RPMI7951 (cell line): ENCODE results near the gene LTBP2. TPM values are rescaled to one million over a fixed set of nuclear protein-coding genes. Genes with fewer than 3 reads are reported as not detected.
A peak's percentile ranks its signal among the peaks of the same experiment; 100 is the strongest.
"Not testable (repeated sequence)": the region's sequence is repeated elsewhere in the genome, so short reads cannot be mapped to it uniquely, and the experiment has no call there.

ENCODE experiments used
- DNase-seq: peaks from one replicate; pipeline ENCODE4 v3.0.0-alpha.2; 2012; ENCODE audit warnings: low read depth
- total RNA-seq: library from RNA; depleted of rRNA; stranded (reverse); fragments of >200 nt; shearing (Covaris generic); gene quantifications from 2 replicates; pipeline ENCODE4 v1.2.3, GENCODE V29; 2014

Gene LTBP2
- total RNA-seq, 1 experiment from 2014 or later, result 22.8 TPM

DNA sequence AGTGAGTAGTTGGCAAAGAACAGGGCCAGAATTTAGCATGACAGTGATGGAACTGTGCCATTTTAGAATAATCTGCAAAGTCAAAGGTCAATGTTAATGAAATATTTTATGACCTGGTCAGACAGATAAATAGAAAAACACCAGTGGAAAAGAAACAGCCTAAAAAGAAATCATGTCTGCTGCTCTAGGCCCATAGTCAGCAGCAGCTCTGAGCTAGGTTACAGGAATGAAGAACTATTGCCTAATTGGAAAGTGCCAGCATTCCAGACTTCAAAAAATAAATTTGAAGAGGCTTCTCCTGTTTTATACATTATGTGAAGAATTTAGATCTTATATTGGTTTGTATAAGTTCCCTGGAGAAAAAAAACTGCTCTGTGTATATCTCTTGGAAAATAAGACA lies 128.7 kb downstream of the LTBP2 start:
- no peak for DNase-seq

GRCh38 chr14:74482571-74482970 lies 129.5 kb downstream of the LTBP2 start:
- DNase-seq, result no peak

GRCh38 chr14:74480046-74480445 lies 132.0 kb downstream of the LTBP2 start:
- no peak for DNase-seq

GRCh38 chr14:74478996-74479635 lies 132.9 kb downstream of the LTBP2 start:
- no peak for DNase-seq

- no peak for DNase-seq
Measured at GRCh38 chr14:74476607-74477006, 135.4 kb downstream of the LTBP2 start.

DNA sequence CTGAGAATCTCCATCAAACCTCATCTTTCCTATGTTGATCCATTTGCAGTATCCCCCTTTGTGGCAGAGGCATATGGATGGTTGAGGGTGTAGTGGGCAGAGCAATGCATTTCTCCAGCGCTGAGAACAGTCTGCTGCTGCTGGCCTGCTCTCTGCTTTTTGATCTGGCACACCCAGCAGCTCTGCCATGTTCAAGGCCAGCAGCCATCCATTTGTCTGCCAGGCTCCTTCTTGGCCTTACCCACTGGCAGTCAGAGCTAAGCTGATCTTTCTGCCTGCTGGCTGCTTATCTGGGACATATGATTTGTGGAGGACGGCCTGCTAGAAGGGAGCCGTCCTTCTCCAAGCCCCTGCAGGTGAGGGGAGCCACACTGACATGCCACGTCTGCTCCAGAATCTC lies 135.9 kb downstream of the LTBP2 start:
- no peak for DNase-seq

- DNase-seq, result peak; percentile 18
Measured at GRCh38 chr14:74475678-74476077, 136.4 kb downstream of the LTBP2 start.

- DNase-seq, result no peak
Measured at GRCh38 chr14:74474376-74474775, 137.7 kb downstream of the LTBP2 start.

DNA sequence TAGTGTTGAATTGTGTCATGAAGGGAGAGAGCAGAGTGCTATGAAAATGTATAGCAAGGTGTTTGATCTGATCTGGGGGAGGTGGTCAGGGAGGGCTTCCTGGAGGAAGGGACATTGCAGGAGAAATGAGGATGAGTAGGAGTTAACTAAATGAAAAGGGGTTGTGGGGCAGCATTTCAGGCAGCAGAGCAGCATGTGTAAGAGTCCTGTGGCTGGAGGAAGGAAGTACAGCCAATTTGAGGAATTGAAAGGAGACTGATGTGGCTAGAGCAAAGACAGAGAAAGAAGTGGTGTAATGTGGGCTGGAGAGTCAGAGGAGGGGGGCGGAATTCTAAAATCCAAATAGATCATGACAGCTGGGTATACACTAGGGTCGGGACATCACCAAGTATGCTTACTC lies 139.4 kb downstream of the LTBP2 start:
- DNase-seq, result no peak

DNA sequence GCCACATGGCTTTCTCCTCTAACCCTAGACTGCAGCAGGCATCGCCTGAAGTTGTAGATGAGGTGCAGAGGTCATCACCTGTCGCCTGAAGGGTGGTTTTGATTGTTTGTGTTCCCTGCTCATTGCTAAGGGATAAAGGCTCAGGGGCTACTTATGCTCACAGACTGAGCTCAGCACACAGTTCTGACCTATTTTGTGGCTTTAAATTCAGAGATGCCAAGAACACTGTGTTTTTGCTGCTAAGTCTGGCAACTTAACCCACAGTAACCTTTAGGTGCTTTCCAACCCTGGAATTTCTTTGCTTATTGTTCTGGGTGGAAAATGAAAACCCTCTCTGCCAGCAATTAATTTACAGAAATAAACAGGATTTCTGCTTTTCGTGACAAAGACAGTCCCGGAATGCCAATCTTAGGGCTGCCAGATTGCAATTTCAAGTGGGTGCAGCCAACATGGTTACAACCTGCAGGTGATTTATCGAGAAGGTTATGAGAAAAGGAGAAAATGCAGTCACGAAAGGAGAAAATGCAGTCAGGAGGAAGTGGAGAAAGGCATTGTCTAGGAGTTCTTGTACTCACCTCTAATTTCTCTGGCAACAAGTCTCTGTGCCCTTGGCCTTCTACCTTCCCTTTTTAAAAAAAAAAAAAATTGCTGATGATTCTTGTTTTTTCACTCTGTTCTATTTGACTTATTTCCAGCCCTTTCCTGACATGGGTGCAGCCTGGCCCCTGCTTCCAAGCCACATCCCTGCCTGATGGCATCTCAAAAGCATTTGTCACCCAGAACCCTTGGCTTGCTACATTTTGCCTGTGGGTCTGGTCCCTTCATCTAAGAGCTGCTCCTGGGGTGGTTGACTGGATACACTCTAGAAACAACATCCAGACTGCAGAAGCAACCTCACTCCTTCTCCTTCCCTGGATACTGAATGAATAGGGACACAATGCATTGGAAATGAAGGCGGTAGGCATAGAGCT lies 142.2 kb downstream of the LTBP2 start:
- no peak for DNase-seq

DNA sequence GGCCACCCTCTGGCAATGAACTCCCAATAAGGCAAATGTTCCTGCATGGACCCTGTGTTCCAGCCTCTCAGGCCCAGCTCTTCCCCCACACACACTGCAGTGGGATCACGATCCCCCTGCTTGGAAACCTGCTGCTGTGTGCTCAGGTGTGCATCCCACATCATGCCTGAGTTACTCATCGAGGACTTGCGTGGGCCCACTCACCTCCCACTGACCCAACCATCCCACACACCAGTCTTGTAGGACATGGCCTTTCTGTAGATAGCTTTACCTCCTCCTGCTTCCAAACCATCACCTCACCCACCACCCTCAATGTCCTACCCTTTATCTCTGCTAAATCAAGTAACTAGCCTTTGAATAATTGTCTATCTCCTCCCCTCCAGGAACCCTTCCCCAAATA lies 143.5 kb downstream of the LTBP2 start:
- no peak for DNase-seq

- DNase-seq, result no peak
Measured at GRCh38 chr14:74465335-74465734, 146.7 kb downstream of the LTBP2 start.

GRCh38 chr14:74464785-74465184 lies 147.3 kb downstream of the LTBP2 start:
- no peak for DNase-seq

DNA sequence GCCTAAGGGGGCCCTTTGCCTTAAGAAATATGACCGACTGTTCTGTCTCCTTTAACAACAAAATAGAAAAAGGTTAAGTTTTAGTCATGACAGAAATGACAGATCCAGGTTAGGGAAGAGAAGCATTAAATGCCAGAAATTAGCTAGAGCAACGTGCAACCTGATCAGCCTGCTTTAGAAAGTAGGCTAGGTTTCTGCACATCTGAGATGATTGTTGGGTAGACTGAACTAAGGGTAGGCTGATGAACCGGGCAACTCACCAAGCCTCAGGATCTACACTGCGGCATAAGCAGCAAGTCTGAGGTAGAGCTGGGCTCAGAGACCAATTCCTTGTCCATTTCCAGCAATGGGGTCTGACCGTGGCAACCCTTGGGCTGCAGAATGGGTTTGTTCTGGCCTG lies 148.3 kb downstream of the LTBP2 start:
- no peak for DNase-seq

- DNase-seq, result no peak
Measured at GRCh38 chr14:74462993-74463392, 149.0 kb downstream of the LTBP2 start.

DNA sequence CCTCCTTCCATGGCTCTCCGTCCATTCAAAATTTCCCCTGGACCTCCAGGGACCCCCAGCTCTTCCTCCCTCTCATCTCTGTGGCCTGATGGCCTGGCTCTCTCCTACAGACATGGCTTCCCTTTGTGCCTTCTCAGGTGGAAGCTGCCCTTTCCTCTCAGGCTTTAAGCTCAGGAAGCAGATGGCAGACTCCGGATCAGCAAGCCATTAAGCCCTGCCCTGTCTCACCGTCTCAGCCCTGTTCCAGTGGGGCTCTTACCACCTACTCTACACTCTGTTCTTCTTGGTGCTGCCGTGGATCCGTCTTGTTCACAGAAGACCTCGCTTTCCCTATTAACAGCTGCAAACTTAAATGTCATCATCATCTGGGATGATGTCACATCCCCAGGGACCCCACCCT lies 152.1 kb downstream of the LTBP2 start:
- no peak for DNase-seq

GRCh38 chr14:74459289-74459946 lies 152.6 kb downstream of the LTBP2 start:
- DNase-seq, result peak; percentile 70

DNA sequence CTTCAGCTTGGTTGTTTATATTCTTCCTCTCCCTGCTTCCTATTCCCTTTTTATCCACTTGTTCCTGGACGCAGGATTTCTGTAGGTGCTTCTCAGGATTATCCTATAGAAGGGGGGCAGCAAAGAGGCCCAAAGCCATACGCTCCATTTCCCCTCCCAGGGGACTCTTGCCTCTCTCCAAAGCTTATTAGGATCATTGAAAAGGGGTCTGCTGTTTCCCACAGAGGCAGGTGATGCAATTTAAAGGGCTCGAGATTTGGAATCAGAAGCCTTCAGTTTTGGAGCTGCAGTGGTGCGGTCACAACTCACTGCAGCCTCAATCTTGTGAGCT lies 154.5 kb downstream of the LTBP2 start:
- DNase-seq, result no peak

DNA sequence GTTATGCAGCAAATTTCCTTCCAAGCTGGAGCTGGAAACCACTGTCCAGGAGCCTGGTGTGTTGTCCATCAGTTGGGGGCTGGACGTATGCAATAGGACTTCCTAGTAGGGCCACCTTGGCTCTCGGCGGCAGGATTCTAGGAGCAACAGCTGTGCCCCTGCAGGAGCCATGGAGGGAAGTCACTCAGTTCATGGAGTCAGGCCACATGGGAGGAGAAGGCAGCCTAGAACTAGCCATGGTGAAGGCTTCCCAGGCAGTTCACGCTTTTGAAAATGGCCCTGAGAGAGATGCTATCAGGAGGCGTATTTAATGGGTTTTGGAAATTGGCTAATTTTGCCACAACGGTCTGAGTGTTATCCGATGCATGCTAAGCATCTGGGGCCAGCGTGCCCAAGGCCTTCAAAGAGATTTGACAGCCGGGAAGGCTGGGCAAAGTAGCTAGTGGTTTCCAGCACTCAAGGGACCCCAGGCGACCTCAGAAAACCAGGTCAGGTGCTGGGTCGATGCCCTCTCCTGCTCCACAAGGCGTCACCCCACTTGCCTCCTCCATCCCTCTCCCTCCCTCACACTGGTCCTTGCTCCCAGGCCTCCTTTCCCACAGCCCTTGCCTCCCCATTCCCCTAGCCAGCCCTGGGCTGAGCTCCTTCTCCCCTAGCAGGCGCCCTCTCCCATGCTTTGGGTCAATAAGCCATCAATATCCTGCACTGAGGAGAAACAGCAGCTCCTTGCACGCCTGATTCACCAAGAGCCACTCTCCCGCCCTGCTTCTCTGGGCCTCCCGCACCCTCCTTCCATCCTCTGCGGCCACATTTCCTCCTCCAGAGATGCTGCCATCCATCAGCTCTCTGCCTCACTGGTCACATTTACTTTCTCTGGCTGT lies 155.1 kb downstream of the LTBP2 start:
- DNase-seq, result no peak

- DNase-seq, result not testable (repeated sequence)
Measured at GRCh38 chr14:74454397-74454796, 157.6 kb downstream of the LTBP2 start.
